ENCODE data around the gene RALA.

DNA sequence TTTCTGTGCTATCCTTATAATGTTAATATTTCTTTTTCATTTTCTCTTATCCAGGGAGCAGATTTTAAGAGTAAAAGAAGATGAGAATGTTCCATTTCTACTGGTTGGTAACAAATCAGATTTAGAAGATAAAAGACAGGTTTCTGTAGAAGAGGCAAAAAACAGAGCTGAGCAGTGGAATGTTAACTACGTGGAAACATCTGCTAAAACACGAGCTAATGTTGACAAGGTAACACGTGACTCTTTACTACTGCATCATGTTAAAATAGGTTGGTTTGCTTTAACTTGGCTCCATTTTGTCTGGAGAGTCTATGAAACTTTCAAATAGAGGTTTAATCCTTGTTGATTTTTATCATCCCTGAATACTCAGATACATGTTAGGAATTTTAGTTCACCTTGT is 73.3 kb downstream of the RALA start:
- TF ChIP-seq, protein P1, sequence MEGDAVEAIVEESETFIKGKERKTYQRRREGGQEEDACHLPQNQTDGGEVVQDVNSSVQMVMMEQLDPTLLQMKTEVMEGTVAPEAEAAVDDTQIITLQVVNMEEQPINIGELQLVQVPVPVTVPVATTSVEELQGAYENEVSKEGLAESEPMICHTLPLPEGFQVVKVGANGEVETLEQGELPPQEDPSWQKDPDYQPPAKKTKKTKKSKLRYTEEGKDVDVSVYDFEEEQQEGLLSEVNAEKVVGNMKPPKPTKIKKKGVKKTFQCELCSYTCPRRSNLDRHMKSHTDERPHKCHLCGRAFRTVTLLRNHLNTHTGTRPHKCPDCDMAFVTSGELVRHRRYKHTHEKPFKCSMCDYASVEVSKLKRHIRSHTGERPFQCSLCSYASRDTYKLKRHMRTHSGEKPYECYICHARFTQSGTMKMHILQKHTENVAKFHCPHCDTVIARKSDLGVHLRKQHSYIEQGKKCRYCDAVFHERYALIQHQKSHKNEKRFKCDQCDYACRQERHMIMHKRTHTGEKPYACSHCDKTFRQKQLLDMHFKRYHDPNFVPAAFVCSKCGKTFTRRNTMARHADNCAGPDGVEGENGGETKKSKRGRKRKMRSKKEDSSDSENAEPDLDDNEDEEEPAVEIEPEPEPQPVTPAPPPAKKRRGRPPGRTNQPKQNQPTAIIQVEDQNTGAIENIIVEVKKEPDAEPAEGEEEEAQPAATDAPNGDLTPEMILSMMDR (conservative IDR thresholded peaks at IDR 0.05; ENCODE audit: low read depth in 2 of 2) = no peak
- TF ChIP-seq EZH2 (IDR thresholded peaks at IDR 0.05; ENCODE audit: low read depth, unreplicated experiment) (no peak), POLR2AphosphoS5 (IDR thresholded peaks at IDR 0.05; ENCODE audit: low read depth) (no peak), EZH2phosphoT487 (IDR thresholded peaks at IDR 0.05; ENCODE audit: unreplicated experiment) (no peak), JUNB (IDR thresholded peaks at IDR 0.05; ENCODE audit: unreplicated experiment) (no peak), STAT1 (IDR thresholded peaks at IDR 0.05; ENCODE audit: unreplicated experiment) (no peak), ZNF114 (CRISPR knock-in tag; IDR thresholded peaks at IDR 0.05) (no peak), CREB1 (CRISPR knock-in tag; IDR thresholded peaks at IDR 0.05; ENCODE audit: low read depth) (no peak), ZNF331 (CRISPR knock-in tag; IDR thresholded peaks at IDR 0.05; ENCODE audit: low read depth) (no peak), NANOG (IDR thresholded peaks at IDR 0.05; ENCODE audit: borderline replicate concordance) (no peak)
- TF ChIP-seq, protein P2, sequence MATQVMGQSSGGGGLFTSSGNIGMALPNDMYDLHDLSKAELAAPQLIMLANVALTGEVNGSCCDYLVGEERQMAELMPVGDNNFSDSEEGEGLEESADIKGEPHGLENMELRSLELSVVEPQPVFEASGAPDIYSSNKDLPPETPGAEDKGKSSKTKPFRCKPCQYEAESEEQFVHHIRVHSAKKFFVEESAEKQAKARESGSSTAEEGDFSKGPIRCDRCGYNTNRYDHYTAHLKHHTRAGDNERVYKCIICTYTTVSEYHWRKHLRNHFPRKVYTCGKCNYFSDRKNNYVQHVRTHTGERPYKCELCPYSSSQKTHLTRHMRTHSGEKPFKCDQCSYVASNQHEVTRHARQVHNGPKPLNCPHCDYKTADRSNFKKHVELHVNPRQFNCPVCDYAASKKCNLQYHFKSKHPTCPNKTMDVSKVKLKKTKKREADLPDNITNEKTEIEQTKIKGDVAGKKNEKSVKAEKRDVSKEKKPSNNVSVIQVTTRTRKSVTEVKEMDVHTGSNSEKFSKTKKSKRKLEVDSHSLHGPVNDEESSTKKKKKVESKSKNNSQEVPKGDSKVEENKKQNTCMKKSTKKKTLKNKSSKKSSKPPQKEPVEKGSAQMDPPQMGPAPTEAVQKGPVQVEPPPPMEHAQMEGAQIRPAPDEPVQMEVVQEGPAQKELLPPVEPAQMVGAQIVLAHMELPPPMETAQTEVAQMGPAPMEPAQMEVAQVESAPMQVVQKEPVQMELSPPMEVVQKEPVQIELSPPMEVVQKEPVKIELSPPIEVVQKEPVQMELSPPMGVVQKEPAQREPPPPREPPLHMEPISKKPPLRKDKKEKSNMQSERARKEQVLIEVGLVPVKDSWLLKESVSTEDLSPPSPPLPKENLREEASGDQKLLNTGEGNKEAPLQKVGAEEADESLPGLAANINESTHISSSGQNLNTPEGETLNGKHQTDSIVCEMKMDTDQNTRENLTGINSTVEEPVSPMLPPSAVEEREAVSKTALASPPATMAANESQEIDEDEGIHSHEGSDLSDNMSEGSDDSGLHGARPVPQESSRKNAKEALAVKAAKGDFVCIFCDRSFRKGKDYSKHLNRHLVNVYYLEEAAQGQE (IDR thresholded peaks at IDR 0.05; ENCODE audit: unreplicated experiment) = no peak
- TF ChIP-seq, protein P3, sequence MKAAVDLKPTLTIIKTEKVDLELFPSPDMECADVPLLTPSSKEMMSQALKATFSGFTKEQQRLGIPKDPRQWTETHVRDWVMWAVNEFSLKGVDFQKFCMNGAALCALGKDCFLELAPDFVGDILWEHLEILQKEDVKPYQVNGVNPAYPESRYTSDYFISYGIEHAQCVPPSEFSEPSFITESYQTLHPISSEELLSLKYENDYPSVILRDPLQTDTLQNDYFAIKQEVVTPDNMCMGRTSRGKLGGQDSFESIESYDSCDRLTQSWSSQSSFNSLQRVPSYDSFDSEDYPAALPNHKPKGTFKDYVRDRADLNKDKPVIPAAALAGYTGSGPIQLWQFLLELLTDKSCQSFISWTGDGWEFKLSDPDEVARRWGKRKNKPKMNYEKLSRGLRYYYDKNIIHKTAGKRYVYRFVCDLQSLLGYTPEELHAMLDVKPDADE (IDR thresholded peaks at IDR 0.05) = no peak
- TF ChIP-seq, protein P4, sequence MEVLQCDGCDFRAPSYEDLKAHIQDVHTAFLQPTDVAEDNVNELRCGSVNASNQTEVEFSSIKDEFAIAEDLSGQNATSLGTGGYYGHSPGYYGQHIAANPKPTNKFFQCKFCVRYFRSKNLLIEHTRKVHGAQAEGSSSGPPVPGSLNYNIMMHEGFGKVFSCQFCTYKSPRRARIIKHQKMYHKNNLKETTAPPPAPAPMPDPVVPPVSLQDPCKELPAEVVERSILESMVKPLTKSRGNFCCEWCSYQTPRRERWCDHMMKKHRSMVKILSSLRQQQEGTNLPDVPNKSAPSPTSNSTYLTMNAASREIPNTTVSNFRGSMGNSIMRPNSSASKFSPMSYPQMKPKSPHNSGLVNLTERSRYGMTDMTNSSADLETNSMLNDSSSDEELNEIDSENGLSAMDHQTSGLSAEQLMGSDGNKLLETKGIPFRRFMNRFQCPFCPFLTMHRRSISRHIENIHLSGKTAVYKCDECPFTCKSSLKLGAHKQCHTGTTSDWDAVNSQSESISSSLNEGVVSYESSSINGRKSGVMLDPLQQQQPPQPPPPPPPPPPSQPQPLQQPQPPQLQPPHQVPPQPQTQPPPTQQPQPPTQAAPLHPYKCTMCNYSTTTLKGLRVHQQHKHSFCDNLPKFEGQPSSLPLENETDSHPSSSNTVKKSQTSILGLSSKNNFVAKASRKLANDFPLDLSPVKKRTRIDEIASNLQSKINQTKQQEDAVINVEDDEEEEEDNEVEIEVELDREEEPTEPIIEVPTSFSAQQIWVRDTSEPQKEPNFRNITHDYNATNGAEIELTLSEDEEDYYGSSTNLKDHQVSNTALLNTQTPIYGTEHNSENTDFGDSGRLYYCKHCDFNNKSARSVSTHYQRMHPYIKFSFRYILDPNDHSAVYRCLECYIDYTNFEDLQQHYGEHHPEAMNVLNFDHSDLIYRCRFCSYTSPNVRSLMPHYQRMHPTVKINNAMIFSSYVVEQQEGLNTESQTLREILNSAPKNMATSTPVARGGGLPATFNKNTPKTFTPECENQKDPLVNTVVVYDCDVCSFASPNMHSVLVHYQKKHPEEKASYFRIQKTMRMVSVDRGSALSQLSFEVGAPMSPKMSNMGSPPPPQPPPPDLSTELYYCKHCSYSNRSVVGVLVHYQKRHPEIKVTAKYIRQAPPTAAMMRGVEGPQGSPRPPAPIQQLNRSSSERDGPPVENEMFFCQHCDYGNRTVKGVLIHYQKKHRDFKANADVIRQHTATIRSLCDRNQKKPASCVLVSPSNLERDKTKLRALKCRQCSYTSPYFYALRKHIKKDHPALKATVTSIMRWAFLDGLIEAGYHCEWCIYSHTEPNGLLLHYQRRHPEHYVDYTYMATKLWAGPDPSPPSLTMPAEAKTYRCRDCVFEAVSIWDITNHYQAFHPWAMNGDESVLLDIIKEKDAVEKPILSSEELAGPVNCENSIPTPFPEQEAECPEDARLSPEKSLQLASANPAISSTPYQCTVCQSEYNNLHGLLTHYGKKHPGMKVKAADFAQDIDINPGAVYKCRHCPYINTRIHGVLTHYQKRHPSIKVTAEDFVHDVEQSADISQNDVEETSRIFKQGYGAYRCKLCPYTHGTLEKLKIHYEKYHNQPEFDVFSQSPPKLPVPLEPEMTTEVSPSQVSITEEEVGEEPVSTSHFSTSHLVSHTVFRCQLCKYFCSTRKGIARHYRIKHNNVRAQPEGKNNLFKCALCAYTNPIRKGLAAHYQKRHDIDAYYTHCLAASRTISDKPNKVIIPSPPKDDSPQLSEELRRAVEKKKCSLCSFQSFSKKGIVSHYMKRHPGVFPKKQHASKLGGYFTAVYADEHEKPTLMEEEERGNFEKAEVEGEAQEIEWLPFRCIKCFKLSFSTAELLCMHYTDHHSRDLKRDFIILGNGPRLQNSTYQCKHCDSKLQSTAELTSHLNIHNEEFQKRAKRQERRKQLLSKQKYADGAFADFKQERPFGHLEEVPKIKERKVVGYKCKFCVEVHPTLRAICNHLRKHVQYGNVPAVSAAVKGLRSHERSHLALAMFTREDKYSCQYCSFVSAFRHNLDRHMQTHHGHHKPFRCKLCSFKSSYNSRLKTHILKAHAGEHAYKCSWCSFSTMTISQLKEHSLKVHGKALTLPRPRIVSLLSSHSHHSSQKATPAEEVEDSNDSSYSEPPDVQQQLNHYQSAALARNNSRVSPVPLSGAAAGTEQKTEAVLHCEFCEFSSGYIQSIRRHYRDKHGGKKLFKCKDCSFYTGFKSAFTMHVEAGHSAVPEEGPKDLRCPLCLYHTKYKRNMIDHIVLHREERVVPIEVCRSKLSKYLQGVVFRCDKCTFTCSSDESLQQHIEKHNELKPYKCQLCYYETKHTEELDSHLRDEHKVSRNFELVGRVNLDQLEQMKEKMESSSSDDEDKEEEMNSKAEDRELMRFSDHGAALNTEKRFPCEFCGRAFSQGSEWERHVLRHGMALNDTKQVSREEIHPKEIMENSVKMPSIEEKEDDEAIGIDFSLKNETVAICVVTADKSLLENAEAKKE (CRISPR knock-in tag; IDR thresholded peaks at IDR 0.05) = no peak

Measured in GM23338 (cell line).